ENCODE data around the gene ERC2.
"Not testable (repeated sequence)": the region's sequence is repeated elsewhere in the genome, so short reads cannot be mapped to it uniquely, and the experiment has no call there.

ERC2 gene

GRCh38 chr3:56275120-56275519 lies 193.1 kb downstream of the ERC2 start:
- no peak for DNase-seq (ENCODE audit: low read depth)
- no peak overlapping the region for H3K4me3 ChIP-seq (ENCODE audit: low read length)
- TF ChIP-seq CTCF (conservative IDR thresholded peaks at IDR 0.05; ENCODE audit: low read length) = no peak

- DNase-seq (ENCODE audit: low read depth) = peak; percentile 24
- TF ChIP-seq CTCF (conservative IDR thresholded peaks at IDR 0.05; ENCODE audit: low read length) = no peak
Measured at GRCh38 chr3:56269755-56270535, 198.3 kb downstream of the ERC2 start.

GRCh38 chr3:56268616-56269383 lies 199.5 kb downstream of the ERC2 start:
- no peak overlapping the region for H3K4me3 ChIP-seq (ENCODE audit: low read length)
- no peak for TF ChIP-seq CTCF (conservative IDR thresholded peaks at IDR 0.05; ENCODE audit: low read length)
- DNase-seq (ENCODE audit: low read depth) = no peak

More at GRCh38 chr3:56269755-56270535, 198.3 kb downstream of the ERC2 start:
- H3K4me3 ChIP-seq (ENCODE audit: low read length) = no peak overlapping the region

GRCh38 chr3:56261852-56262251 lies 206.4 kb downstream of the ERC2 start:
- not testable (repeated sequence) for H3K4me3 ChIP-seq (ENCODE audit: low read length); DNase-seq (ENCODE audit: low read depth)

GRCh38 chr3:56260262-56260661 lies 208.0 kb downstream of the ERC2 start:
- DNase-seq (ENCODE audit: low read depth) = no peak
- no peak overlapping the region for H3K4me3 ChIP-seq (ENCODE audit: low read length)
- no peak for TF ChIP-seq CTCF (conservative IDR thresholded peaks at IDR 0.05; ENCODE audit: low read length)

GRCh38 chr3:56257826-56258225 lies 210.4 kb downstream of the ERC2 start:
- no peak for TF ChIP-seq CTCF (conservative IDR thresholded peaks at IDR 0.05; ENCODE audit: low read length)
- DNase-seq (ENCODE audit: low read depth) = no peak
- H3K4me3 ChIP-seq (ENCODE audit: low read length) = no peak overlapping the region

GRCh38 chr3:56254835-56255234 lies 213.4 kb downstream of the ERC2 start:
- DNase-seq (ENCODE audit: low read depth) = peak; percentile 3
- TF ChIP-seq CTCF (conservative IDR thresholded peaks at IDR 0.05; ENCODE audit: low read length) = peak; percentile 49
- H3K4me3 ChIP-seq (ENCODE audit: low read length) = no peak overlapping the region
